K562 (cell line): ENCODE results near the gene VWF. TPM values are rescaled to one million over a fixed set of nuclear protein-coding genes. Genes with fewer than 3 reads are reported as not detected.

Experiments used
- ATAC-seq: fragments of 200-7000 bp; cut with Tn5 transposase; 3 replicates; pipeline ENCODE4 v1.9.1; 2020; ENCODE audit warnings: moderate library complexity
- BruUV-seq: library from RNA; stranded (reverse); fragments of 400-500 nt; replicated peaks from 2 replicates; lab custom pipeline; 2021; lab: Mats Ljungman, UMichigan
- CTCF ChIA-PET: fragments of 300-600 bp; formaldehyde crosslinking; extraction: SDS; loops from one replicate; lab custom pipeline; 2021; ENCODE audit warnings: low intra/inter-chr PET ratio; lab: Yijun Ruan, JAX
- POLR2A ChIA-PET: fragments of 300-600, 350-650 bp; sonication (Branson Sonifier 250); formaldehyde crosslinking; extraction: SDS; loops from one replicate; lab custom pipeline; 2021; ENCODE audit warnings: antibody characterized with exemption, inconsistent platforms; lab: Yijun Ruan, JAX
- DNase-seq, 4 experiments: peaks; one replicate each; pipeline versions ENCODE4 v3.0.0 to v3.0.0-alpha.2; 2011 to 2018; ENCODE audit warnings: low spot score in 3 of 4, mixed read lengths in 3 of 4; ENCODE audit errors: extremely low read depth in 1 of 4
- FAIRE-seq: peaks from 2 replicates; lab custom pipeline; 2011; peaks lifted over from hg19 to GRCh38; lab: Jason Lieb, UNC
- H2AFZ ChIP-seq: 2 replicates; pipeline ENCODE4 v1.6.0; 2011; ENCODE audit warnings: low read depth, low read length, control low read depth, inconsistent platforms
- H3K27ac ChIP-seq: fragments of 200-600 bp; 3 replicates; pipeline ENCODE4 v1.8.0; 2011; ENCODE audit warnings: low read depth, mild to moderate bottlenecking, control low read depth, inconsistent platforms, low read length, moderate library complexity, mixed read lengths; ENCODE audit errors: extremely low read depth
- H3K27me3 ChIP-seq, 2 experiments: fragments of 300-600 bp in 1 of 2; 2 replicates in 1 of 2; 3 replicates in 1 of 2; pipeline versions ENCODE4 v1.6.0 to v1.8.0; 2011; ENCODE audit warnings: inconsistent platforms in 2 of 2, low read length in 2 of 2, mild to moderate bottlenecking in 1 of 2, mixed read lengths in 1 of 2, moderate library complexity in 1 of 2; ENCODE audit not compliant: control insufficient read depth in 2 of 2, insufficient read depth in 2 of 2
- H3K36me3 ChIP-seq: fragments of 300-600 bp; 3 replicates; pipeline ENCODE4 v1.8.0; 2011; ENCODE audit warnings: mild to moderate bottlenecking, low read length, inconsistent platforms; ENCODE audit not compliant: control insufficient read depth, insufficient read depth
- H3K4me1 ChIP-seq, 2 experiments: fragments of 200-600 bp in 1 of 2; replicated peaks in 1 of 2; 2 replicates in 1 of 2; 3 replicates in 1 of 2; pipeline versions ENCODE4 v1.5.1 to v1.8.0; 2011; ENCODE audit warnings: inconsistent platforms in 2 of 2, low read length in 2 of 2, mild to moderate bottlenecking in 1 of 2, mixed read lengths in 1 of 2, moderate library complexity in 1 of 2; ENCODE audit not compliant: control insufficient read depth in 2 of 2, insufficient read depth in 2 of 2
- H3K4me2 ChIP-seq: 2 replicates; pipeline ENCODE4 v1.6.1; 2011; ENCODE audit warnings: low read length, control low read depth, inconsistent platforms, mixed read lengths; ENCODE audit not compliant: insufficient read depth
- H3K4me3 ChIP-seq: fragments of 200-600 bp; sonication (generic), shearing (Covaris generic); 2 replicates; pipeline ENCODE4 v1.5.1; 2016; ENCODE audit warnings: control low read depth, inconsistent platforms
- H3K79me2 ChIP-seq: fragments of 200-600 bp; 3 replicates; pipeline ENCODE4 v1.8.0; 2011; ENCODE audit warnings: low read length, inconsistent platforms; ENCODE audit not compliant: control insufficient read depth, insufficient read depth
- H3K9ac ChIP-seq, 2 experiments: 2 replicates each; pipeline versions ENCODE4 v1.6.0 to v1.6.1; 2011; ENCODE audit warnings: low read depth in 2 of 2, low read length in 2 of 2, control low read depth in 1 of 2, inconsistent platforms in 1 of 2, mild to moderate bottlenecking in 1 of 2, mixed read lengths in 1 of 2; ENCODE audit not compliant: insufficient read depth in 1 of 2
- H3K9me1 ChIP-seq: one replicate; pipeline ENCODE4 v1.6.0; 2011; ENCODE audit warnings: inconsistent platforms, mild to moderate bottlenecking, low read length, moderate library complexity; ENCODE audit not compliant: control insufficient read depth, insufficient read depth
- H3K9me3 ChIP-seq: replicated peaks from 2 replicates; pipeline ENCODE4 v1.5.1; 2011; ENCODE audit warnings: low read depth, low read length, inconsistent platforms; ENCODE audit not compliant: control insufficient read depth, insufficient read depth
- H4K20me1 ChIP-seq: replicated peaks from 2 replicates; pipeline ENCODE4 v1.6.1; 2011; ENCODE audit warnings: low read length, inconsistent platforms, mixed read lengths; ENCODE audit not compliant: control insufficient read depth, insufficient read depth
- CAMTA2 ChIP-seq: fragments of 250-450 bp; sonication (Bioruptor Pico); conservative IDR thresholded peaks from 2 replicates; pipeline ENCODE4 v1.5.1; 2022
- CXXC5 ChIP-seq: fragments of 250-450 bp; sonication (Bioruptor Pico); IDR thresholded peaks from 2 replicates; pipeline ENCODE4 v1.8.0; 2022; ENCODE audit warnings: inconsistent platforms, mild to moderate bottlenecking, moderate library complexity
- KAT7 ChIP-seq: sonication (generic); formaldehyde crosslinking; IDR thresholded peaks from 2 replicates; pipeline ENCODE4 v1.8.0; 2022; ENCODE audit warnings: missing genetic modification reagents, mild to moderate bottlenecking, borderline replicate concordance
- NCOA2 ChIP-seq, 2 experiments: fragments of 450-650 bp; IDR thresholded peaks; 2 replicates each; pipeline ENCODE4 v1.6.1; 2018; ENCODE audit warnings: mild to moderate bottlenecking in 2 of 2, moderate library complexity in 1 of 2; ENCODE audit not compliant: partially characterized antibody in 2 of 2
- RBM14 ChIP-seq: fragments of 200-400 bp; formaldehyde crosslinking; IDR thresholded peaks from 2 replicates; pipeline ENCODE4 v1.6.1; 2018; ENCODE audit warnings: low read depth, mild to moderate bottlenecking, low read length, moderate library complexity, borderline replicate concordance; ENCODE audit not compliant: insufficient read depth
- RFX1 ChIP-seq: fragments of 450-650 bp; IDR thresholded peaks from 2 replicates; pipeline ENCODE4 v1.6.1; 2016; ENCODE audit warnings: mild to moderate bottlenecking, moderate library complexity
- TEAD2 ChIP-seq: fragments of 450-650 bp; IDR thresholded peaks from 2 replicates; pipeline ENCODE4 v1.6.1; 2016; ENCODE audit warnings: missing genetic modification characterization, control low read depth, missing compliant biosample characterization
- ZNF561 ChIP-seq: fragments of 450-650 bp; formaldehyde crosslinking; conservative IDR thresholded peaks from 2 replicates; pipeline ENCODE4 v1.4.0; 2020; ENCODE audit warnings: mild to moderate bottlenecking, moderate library complexity
- ZSCAN29 ChIP-seq: fragments of 450-650 bp; IDR thresholded peaks from 2 replicates; pipeline ENCODE4 v1.6.1; 2017
- WGBS: fragments of 100-300 bp; shearing (Covaris generic); methylation state at CpG from one replicate; pipeline ENCODE4 v1.1.6; 2016; ENCODE audit warnings: low coverage, mixed read lengths; ENCODE audit not compliant: insufficient coverage; ENCODE audit errors: missing lambda C conversion rate; 5-methylcytosine and 5-hydroxymethylcytosine counted together
- in situ Hi-C: fragments of 300-500 bp; cut with MboI; formaldehyde crosslinking; loops from 4 replicates; pipeline ENCODE4 v1.15.0; 2018; ENCODE audit warnings: inconsistent platforms, mixed read lengths
- intact Hi-C: fragments of 100-400 bp; cut with micrococcal nuclease; formaldehyde crosslinking; loops from 2 replicates; pipeline ENCODE4 v1.14.2; 2022
- polyA plus RNA-seq, 8 experiments: library from polyadenylated mRNA; depleted of rRNA in 4 of 8; stranded (reverse) in 5 of 8; unstranded in 3 of 8; fragments of >200 nt; fragmentation: Nextera tagmentation in 2 of 8; fragmentation: Illumina TruSeq in 1 of 8; extraction: Ambion mirVana in 2 of 8; extraction: Trizol in 1 of 8; gene quantifications; 2 replicates each; pipeline versions ENCODE4 v1.2.1 to v1.2.3, GENCODE V29; 2011 to 2014; ENCODE audit warnings: inconsistent platforms in 1 of 8, missing spikeins in 1 of 8
- total RNA-seq, 7 experiments: library from RNA; depleted of rRNA in 6 of 7; stranded (reverse); fragments of >200 nt in 6 of 7; fragmentation: Illumina TruSeq in 2 of 7; extraction: Trizol in 2 of 7; gene quantifications; 2 replicates each; pipeline versions ENCODE4 v1.2.1 to v1.2.3, GENCODE V29; 2011 to 2021; ENCODE audit warnings: low replicate concordance in 1 of 7

Gene VWF
- total and polyA plus RNA-seq, 9 of the 15 experiments (the other 6 are each of a cell fraction or from before 2014, with no cell fraction given) = 0.53 TPM; not detected in 8

GRCh38 chr12:6061660-6062059, 62.8 kb downstream of the VWF start:
- ChIA-PET POLR2A (no interaction called here), CTCF (interaction anchor here (2.0 kb wide), 1 partner anchor 217 kb away, joined by 14 read pairs; no protein-coding TSS in a partner anchor)
- Histone ChIP-seq H3K4me1 (peaks cover 0 to 7% of the 10 kb centered on the region in 2 experiments; a peak in 1 of 5 replicates), H3K79me2 (no peaks in the 10 kb centered on the region), H3K9ac (no peak overlapping the region), H3K27me3 (peaks cover 4 to 34% of the 10 kb centered on the region in 2 experiments; a peak in 3 of 5 replicates), H2AFZ (no peak overlapping the region), H3K4me2 (no peak overlapping the region), H4K20me1 (no peaks in the 10 kb centered on the region), H3K4me3 (no peak overlapping the region), H3K9me1 (no peaks in the 10 kb centered on the region), H3K27ac (no peak overlapping the region), H3K9me3 (no peaks in the 10 kb centered on the region), H3K36me3 (no peaks in the 10 kb centered on the region)
- DNase-seq (no peak), ATAC-seq (no peak), FAIRE-seq (no peak)
- TF ChIP-seq CXXC5 (CRISPR knock-in tag) (no peak), RBM14 (no peak), CAMTA2 (CRISPR knock-in tag) (no peak), ZSCAN29 (no peak)
- 8% methylated on average over 2 of the region's 3 CpGs for WGBS
- no TSS peak for BruUV-seq
- intact Hi-C loops (loop anchor here (2.0 kb wide), 1 partner anchor 133 kb away; no protein-coding TSS in a partner anchor), in situ Hi-C loops (loop anchor here (10.0 to 25.0 kb wide), 2 partner anchors 133 to 401 kb away; partner anchors contain the start of genes TAPBPL and VAMP1)

GRCh38 chr12:6059860-6060565, 64.5 kb downstream of the VWF start:
- no peaks in the 10 kb centered on the region for H3K9me3 ChIP-seq
- no peak overlapping the region for H3K27ac ChIP-seq
- H3K4me1 ChIP-seq = peaks cover 0 to 11% of the 10 kb centered on the region in 2 experiments; a peak in 2 of 5 replicates
- no peaks in the 10 kb centered on the region for H3K9me1 ChIP-seq
- H3K27me3 ChIP-seq = peaks cover 4 to 30% of the 10 kb centered on the region in 2 experiments; a peak in 3 of 5 replicates
- 0% methylated on average over 4 of the region's 14 CpGs for WGBS
- no peak for ATAC-seq
- ChIA-PET CTCF (interaction anchor here (0.6 to 0.9 kb wide), 2 partner anchors 225 to 239 kb away, joined by 3 read pairs; no protein-coding TSS in a partner anchor), POLR2A (no interaction called here)
- no peak for DNase-seq
- H4K20me1 ChIP-seq = no peaks in the 10 kb centered on the region
- H3K4me3 ChIP-seq = no peak overlapping the region
- H3K79me2 ChIP-seq = no peaks in the 10 kb centered on the region
- TF ChIP-seq NCOA2 (IDR thresholded peaks at IDR 0.05; ENCODE audit: partially characterized antibody in 2 of 2) (no peak), TEAD2 (tag) (no peak), RFX1 (no peak), ZNF561 (CRISPR knock-in tag) (no peak), KAT7 (CRISPR knock-in tag) (no peak)
- H3K9ac ChIP-seq = no peak overlapping the region
- intact Hi-C loops = no loop called here
- H2AFZ ChIP-seq = no peak overlapping the region
- in situ Hi-C loops = loop anchor here (10.0 to 25.0 kb wide), 2 partner anchors 135 to 402 kb away; partner anchors contain the start of genes TAPBPL and VAMP1
- H3K36me3 ChIP-seq = no peaks in the 10 kb centered on the region
- no peak overlapping the region for H3K4me2 ChIP-seq
- no TSS peak for BruUV-seq
- no peak for FAIRE-seq
